Liver (tissue), 9 donors: Measurements from ENCODE around the gene TLE7. TPM values are rescaled to one million over a fixed set of nuclear protein-coding genes. Genes with fewer than 3 reads are reported as not detected.

Experiments
- DNase-seq: peaks from one replicate; pipeline ENCODE4 v3.0.0-alpha.2; 2017; ENCODE audit warnings: low spot score
- H3K27ac ChIP-seq, 2 donors: one replicate each; pipeline ENCODE4 v1.7.0; 2013; ENCODE audit warnings: inconsistent platforms in 2 of 2, low read length in 2 of 2, control low read depth in 1 of 2, low read depth in 1 of 2, mild to moderate bottlenecking in 1 of 2
- H3K27me3 ChIP-seq, 4 donors: one replicate each; pipeline versions ENCODE4 v1.6.1 to v1.7.0; 2013; ENCODE audit warnings: low read length in 3 of 4, inconsistent platforms in 1 of 4, mild to moderate bottlenecking in 1 of 4, moderate library complexity in 1 of 4; ENCODE audit not compliant: control insufficient read depth in 4 of 4, insufficient read depth in 4 of 4
- H3K36me3 ChIP-seq, 4 donors: one replicate each; pipeline versions ENCODE4 v1.6.1 to v1.7.0; 2013; ENCODE audit warnings: low read length in 3 of 4, mild to moderate bottlenecking in 3 of 4, low read depth in 1 of 4, moderate library complexity in 1 of 4; ENCODE audit not compliant: control insufficient read depth in 4 of 4, insufficient read depth in 3 of 4
- H3K4me1 ChIP-seq, 4 donors: one replicate each; pipeline versions ENCODE4 v1.6.1 to v1.7.0; 2013; ENCODE audit warnings: low read length in 3 of 4, mild to moderate bottlenecking in 3 of 4, moderate library complexity in 1 of 4; ENCODE audit not compliant: control insufficient read depth in 4 of 4, insufficient read depth in 4 of 4
- H3K4me3 ChIP-seq, 3 donors: one replicate each; pipeline versions ENCODE4 v1.6.1 to v1.7.0; 2013; ENCODE audit warnings: low read length in 3 of 3, control low read depth in 1 of 3, low read depth in 1 of 3, mild to moderate bottlenecking in 1 of 3
- H3K9ac ChIP-seq, 2 donors: one replicate each; pipeline ENCODE4 v1.7.0; 2013; ENCODE audit warnings: low read length in 2 of 2, mild to moderate bottlenecking in 2 of 2, moderate library complexity in 2 of 2, control low read depth in 1 of 2, low read depth in 1 of 2
- H3K9me3 ChIP-seq, 4 donors: one replicate each; pipeline versions ENCODE4 v1.6.1 to v1.7.0; 2013; ENCODE audit warnings: low read length in 3 of 4; ENCODE audit not compliant: control insufficient read depth in 4 of 4
- EGR1 ChIP-seq, 2 donors: IDR thresholded peaks; 2 replicates each; pipeline ENCODE4 v1.6.1; 2016 to 2018; ENCODE audit warnings: antibody characterized with exemption in 2 of 2, low read depth in 2 of 2
- FOXA1 ChIP-seq: IDR thresholded peaks from 2 replicates; pipeline ENCODE4 v1.6.1; 2016; ENCODE audit warnings: antibody characterized with exemption
- FOXA2 ChIP-seq: IDR thresholded peaks from 2 replicates; pipeline ENCODE4 v1.6.1; 2016; ENCODE audit warnings: antibody characterized with exemption
- GABPA ChIP-seq, 2 donors: IDR thresholded peaks in 1 of 2; conservative IDR thresholded peaks in 1 of 2; 2 replicates each; pipeline ENCODE4 v1.6.1; 2016; ENCODE audit warnings: antibody characterized with exemption in 2 of 2, mild to moderate bottlenecking in 1 of 2, moderate library complexity in 1 of 2
- HNF4A ChIP-seq, 2 donors: conservative IDR thresholded peaks; 2 replicates each; pipeline ENCODE4 v1.6.1; 2016; ENCODE audit warnings: antibody characterized with exemption in 2 of 2, mild to moderate bottlenecking in 2 of 2
- HNF4G ChIP-seq: IDR thresholded peaks from 2 replicates; pipeline ENCODE4 v1.6.1; 2016; ENCODE audit warnings: antibody characterized with exemption
- JUND ChIP-seq, 2 donors: IDR thresholded peaks; 2 replicates each; pipeline ENCODE4 v1.6.1; 2016; ENCODE audit warnings: antibody characterized with exemption in 2 of 2
- NR2F2 ChIP-seq: IDR thresholded peaks from 2 replicates; pipeline ENCODE4 v1.6.1; 2016; ENCODE audit warnings: antibody characterized with exemption
- RAD21 ChIP-seq, 2 donors: IDR thresholded peaks; 2 replicates each; pipeline ENCODE4 v1.6.1; 2016; ENCODE audit warnings: antibody characterized with exemption in 2 of 2, mild to moderate bottlenecking in 2 of 2
- RXRA ChIP-seq, 2 donors: IDR thresholded peaks; 2 replicates each; pipeline ENCODE4 v1.6.1; 2017 to 2018; ENCODE audit warnings: antibody characterized with exemption in 2 of 2, mild to moderate bottlenecking in 1 of 2
- SP1 ChIP-seq: IDR thresholded peaks from 2 replicates; pipeline ENCODE4 v1.6.1; 2018; ENCODE audit warnings: antibody characterized with exemption, mild to moderate bottlenecking
- YY1 ChIP-seq: IDR thresholded peaks from 2 replicates; pipeline ENCODE4 v1.6.1; 2016; ENCODE audit warnings: antibody characterized with exemption, mild to moderate bottlenecking
- WGBS: extraction: QIAGEN DNeasy Blood & Tissue Kit; methylation state at CpG from one replicate; pipeline ENCODE4 v1.1.7; 2013; 5-methylcytosine and 5-hydroxymethylcytosine counted together
- polyA plus RNA-seq, 2 donors: library from polyadenylated mRNA; stranded (reverse) in 1 of 2; unstranded in 1 of 2; fragments of 200-250 nt in 1 of 2; fragments of >200 nt in 1 of 2; fragmentation: Nextera tagmentation in 1 of 2; extraction: Ambion mirVana in 1 of 2; gene quantifications; one replicate each; pipeline versions ENCODE4 v1.2.1 to v1.2.3, GENCODE V29; 2013 to 2015
- total RNA-seq, 2 donors: library from RNA; depleted of rRNA; stranded (reverse); fragments of >200 nt; gene quantifications; one replicate each; pipeline ENCODE4 v1.2.3, GENCODE V29; 2014
- TF ChIP-seq, protein P1 (sequence below): IDR thresholded peaks from 2 replicates; pipeline ENCODE4 v1.6.1; 2016; ENCODE audit warnings: antibody characterized with exemption, mild to moderate bottlenecking
- TF ChIP-seq, protein P2 (sequence below): IDR thresholded peaks from 2 replicates; pipeline ENCODE4 v1.6.1; 2016; ENCODE audit warnings: antibody characterized with exemption
- TF ChIP-seq, protein P3 (sequence below): IDR thresholded peaks from 2 replicates; pipeline ENCODE4 v1.6.1; 2016; ENCODE audit warnings: antibody characterized with exemption
- TF ChIP-seq, protein P4 (sequence below): IDR thresholded peaks from 2 replicates; pipeline ENCODE4 v1.6.1; 2016; ENCODE audit warnings: antibody characterized with exemption
- TF ChIP-seq, protein P5 (sequence below): fragments of 150-350 bp; IDR thresholded peaks from 2 replicates; pipeline ENCODE4 v1.5.1; 2017; ENCODE audit warnings: improper control_type of control experiment, low read depth, low read length; ENCODE audit not compliant: missing input control
- donor health status: healthy.
- donor health status: healthy.
- donor health status: healthy.
- donor health status: healthy.
- donor health status: healthy.

The TLE7 gene
- total and polyA plus RNA-seq, 4 donors = not detected

DNA sequence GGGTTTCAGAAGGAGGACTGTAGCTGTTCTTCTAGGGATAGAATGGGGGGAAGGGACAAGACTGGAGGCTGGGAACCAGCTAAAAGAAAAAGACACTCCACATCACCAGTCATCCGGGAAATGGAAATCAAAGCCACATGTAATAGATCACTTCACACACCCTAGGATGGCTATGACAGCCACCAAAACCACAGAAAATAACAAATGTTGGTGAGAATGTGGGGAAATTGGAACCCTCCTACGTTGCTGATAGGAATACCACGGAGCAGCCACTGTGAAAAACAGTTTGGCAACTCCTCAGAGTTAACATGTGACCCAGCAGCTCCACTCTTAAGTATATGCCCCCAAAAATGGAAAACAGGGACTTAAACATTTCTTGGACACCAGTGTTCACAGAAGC is 2.3 kb downstream of the TLE7 start:
- H3K9ac ChIP-seq = no peak overlapping the region
- H3K4me1 ChIP-seq = no peaks in the 10 kb centered on the region
- WGBS = 45% methylated on average over 3 of the region's 3 CpGs
- H3K27me3 ChIP-seq = no peaks in the 10 kb centered on the region
- no peak overlapping the region for H3K27ac ChIP-seq
- no peak overlapping the region for H3K4me3 ChIP-seq
- no peak for TF ChIP-seq HNF4G
- TF ChIP-seq GABPA (IDR thresholded peaks at IDR 0.05 in 1 of 2, conservative IDR thresholded peaks at IDR 0.05 in 1 of 2) = no peak
- TF ChIP-seq JUND (IDR thresholded peaks at IDR 0.05) = no peak
- no peak for TF ChIP-seq FOXA1
- TF ChIP-seq, protein P1, sequence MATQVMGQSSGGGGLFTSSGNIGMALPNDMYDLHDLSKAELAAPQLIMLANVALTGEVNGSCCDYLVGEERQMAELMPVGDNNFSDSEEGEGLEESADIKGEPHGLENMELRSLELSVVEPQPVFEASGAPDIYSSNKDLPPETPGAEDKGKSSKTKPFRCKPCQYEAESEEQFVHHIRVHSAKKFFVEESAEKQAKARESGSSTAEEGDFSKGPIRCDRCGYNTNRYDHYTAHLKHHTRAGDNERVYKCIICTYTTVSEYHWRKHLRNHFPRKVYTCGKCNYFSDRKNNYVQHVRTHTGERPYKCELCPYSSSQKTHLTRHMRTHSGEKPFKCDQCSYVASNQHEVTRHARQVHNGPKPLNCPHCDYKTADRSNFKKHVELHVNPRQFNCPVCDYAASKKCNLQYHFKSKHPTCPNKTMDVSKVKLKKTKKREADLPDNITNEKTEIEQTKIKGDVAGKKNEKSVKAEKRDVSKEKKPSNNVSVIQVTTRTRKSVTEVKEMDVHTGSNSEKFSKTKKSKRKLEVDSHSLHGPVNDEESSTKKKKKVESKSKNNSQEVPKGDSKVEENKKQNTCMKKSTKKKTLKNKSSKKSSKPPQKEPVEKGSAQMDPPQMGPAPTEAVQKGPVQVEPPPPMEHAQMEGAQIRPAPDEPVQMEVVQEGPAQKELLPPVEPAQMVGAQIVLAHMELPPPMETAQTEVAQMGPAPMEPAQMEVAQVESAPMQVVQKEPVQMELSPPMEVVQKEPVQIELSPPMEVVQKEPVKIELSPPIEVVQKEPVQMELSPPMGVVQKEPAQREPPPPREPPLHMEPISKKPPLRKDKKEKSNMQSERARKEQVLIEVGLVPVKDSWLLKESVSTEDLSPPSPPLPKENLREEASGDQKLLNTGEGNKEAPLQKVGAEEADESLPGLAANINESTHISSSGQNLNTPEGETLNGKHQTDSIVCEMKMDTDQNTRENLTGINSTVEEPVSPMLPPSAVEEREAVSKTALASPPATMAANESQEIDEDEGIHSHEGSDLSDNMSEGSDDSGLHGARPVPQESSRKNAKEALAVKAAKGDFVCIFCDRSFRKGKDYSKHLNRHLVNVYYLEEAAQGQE = no peak
- no peaks in the 10 kb centered on the region for H3K36me3 ChIP-seq
- H3K9me3 ChIP-seq = peaks cover 11 to 28% (median 22%) of the 10 kb centered on the region in 4 donors
- no peak for DNase-seq

DNA sequence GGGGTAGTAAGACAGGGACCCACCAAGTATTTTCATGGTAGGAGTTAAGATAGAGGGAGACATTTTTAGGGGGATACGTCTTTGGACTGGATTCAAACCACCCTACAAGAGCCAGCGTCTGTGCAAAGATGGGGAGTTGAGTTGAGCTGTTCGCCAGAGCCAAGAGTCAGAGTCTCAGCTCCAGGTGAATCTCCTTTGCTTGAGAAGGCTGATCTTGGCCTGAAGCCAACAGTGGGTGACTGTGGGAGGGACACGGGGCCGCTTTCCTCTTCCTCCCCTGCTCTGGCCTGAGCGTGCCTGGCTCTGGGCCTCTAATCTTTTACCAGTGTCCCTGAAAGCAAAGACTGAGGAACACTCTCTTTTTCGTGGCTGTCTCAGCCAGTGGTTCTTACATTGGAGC is 5.4 kb downstream of the TLE7 start:
- Histone ChIP-seq H3K36me3 (no peaks in the 10 kb centered on the region), H3K27ac (no peak overlapping the region), H3K9ac (no peak overlapping the region), H3K27me3 (no peaks in the 10 kb centered on the region), H3K9me3 (peaks cover 0 to 8% (median 4%) of the 10 kb centered on the region in 4 donors), H3K4me1 (no peaks in the 10 kb centered on the region), H3K4me3 (no peak overlapping the region)
- WGBS = 78% methylated on average over 7 of the region's 7 CpGs
- no peak for DNase-seq
- TF ChIP-seq, protein P2, sequence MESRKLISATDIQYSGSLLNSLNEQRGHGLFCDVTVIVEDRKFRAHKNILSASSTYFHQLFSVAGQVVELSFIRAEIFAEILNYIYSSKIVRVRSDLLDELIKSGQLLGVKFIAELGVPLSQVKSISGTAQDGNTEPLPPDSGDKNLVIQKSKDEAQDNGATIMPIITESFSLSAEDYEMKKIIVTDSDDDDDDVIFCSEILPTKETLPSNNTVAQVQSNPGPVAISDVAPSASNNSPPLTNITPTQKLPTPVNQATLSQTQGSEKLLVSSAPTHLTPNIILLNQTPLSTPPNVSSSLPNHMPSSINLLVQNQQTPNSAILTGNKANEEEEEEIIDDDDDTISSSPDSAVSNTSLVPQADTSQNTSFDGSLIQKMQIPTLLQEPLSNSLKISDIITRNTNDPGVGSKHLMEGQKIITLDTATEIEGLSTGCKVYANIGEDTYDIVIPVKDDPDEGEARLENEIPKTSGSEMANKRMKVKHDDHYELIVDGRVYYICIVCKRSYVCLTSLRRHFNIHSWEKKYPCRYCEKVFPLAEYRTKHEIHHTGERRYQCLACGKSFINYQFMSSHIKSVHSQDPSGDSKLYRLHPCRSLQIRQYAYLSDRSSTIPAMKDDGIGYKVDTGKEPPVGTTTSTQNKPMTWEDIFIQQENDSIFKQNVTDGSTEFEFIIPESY = no peak
- no peak for TF ChIP-seq SP1
- TF ChIP-seq YY1 = no peak
- TF ChIP-seq, protein P1 = no peak
- no peak for TF ChIP-seq HNF4A (conservative IDR thresholded peaks at IDR 0.05)
- no peak for TF ChIP-seq EGR1 (IDR thresholded peaks at IDR 0.05; ENCODE audit: low read depth in 2 of 2)
- no peak for TF ChIP-seq FOXA2
- TF ChIP-seq, protein P3, sequence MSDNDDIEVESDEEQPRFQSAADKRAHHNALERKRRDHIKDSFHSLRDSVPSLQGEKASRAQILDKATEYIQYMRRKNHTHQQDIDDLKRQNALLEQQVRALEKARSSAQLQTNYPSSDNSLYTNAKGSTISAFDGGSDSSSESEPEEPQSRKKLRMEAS = no peak
- TF ChIP-seq, protein P4, sequence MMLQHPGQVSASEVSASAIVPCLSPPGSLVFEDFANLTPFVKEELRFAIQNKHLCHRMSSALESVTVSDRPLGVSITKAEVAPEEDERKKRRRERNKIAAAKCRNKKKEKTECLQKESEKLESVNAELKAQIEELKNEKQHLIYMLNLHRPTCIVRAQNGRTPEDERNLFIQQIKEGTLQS = no peak
- TF ChIP-seq FOXA1 = no peak
- no peak for TF ChIP-seq RAD21 (IDR thresholded peaks at IDR 0.05)
- TF ChIP-seq NR2F2 = no peak
- TF ChIP-seq, protein P5, sequence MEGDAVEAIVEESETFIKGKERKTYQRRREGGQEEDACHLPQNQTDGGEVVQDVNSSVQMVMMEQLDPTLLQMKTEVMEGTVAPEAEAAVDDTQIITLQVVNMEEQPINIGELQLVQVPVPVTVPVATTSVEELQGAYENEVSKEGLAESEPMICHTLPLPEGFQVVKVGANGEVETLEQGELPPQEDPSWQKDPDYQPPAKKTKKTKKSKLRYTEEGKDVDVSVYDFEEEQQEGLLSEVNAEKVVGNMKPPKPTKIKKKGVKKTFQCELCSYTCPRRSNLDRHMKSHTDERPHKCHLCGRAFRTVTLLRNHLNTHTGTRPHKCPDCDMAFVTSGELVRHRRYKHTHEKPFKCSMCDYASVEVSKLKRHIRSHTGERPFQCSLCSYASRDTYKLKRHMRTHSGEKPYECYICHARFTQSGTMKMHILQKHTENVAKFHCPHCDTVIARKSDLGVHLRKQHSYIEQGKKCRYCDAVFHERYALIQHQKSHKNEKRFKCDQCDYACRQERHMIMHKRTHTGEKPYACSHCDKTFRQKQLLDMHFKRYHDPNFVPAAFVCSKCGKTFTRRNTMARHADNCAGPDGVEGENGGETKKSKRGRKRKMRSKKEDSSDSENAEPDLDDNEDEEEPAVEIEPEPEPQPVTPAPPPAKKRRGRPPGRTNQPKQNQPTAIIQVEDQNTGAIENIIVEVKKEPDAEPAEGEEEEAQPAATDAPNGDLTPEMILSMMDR = no peak
- no peak for TF ChIP-seq RXRA (IDR thresholded peaks at IDR 0.05)
- TF ChIP-seq JUND (IDR thresholded peaks at IDR 0.05) = no peak
